H1 (cell line): ENCODE measurements around the gene BNC2. TPM values are rescaled to one million over a fixed set of nuclear protein-coding genes. Genes with fewer than 3 reads are reported as not detected.

Source experiments
- CTCF ChIP-seq, 3 experiments: IDR thresholded peaks; 1 replicate in 2 of 3; 2 replicates in 1 of 3; pipeline versions ENCODE4 v1.5.1 to v1.6.1; 2011; ENCODE audit warnings: low read length in 3 of 3, mild to moderate bottlenecking in 3 of 3, inconsistent platforms in 2 of 3, low read depth in 1 of 3, moderate library complexity in 1 of 3; ENCODE audit not compliant: insufficient read depth in 1 of 3; ENCODE audit errors: control extremely low read depth in 1 of 3
- RXRA ChIP-seq: IDR thresholded peaks from 2 replicates; pipeline ENCODE4 v1.6.1; 2011; ENCODE audit warnings: low read depth, mild to moderate bottlenecking, low read length, moderate library complexity; ENCODE audit not compliant: insufficient read depth
- TBP ChIP-seq: IDR thresholded peaks from 2 replicates; pipeline ENCODE4 v1.6.1; 2011; ENCODE audit warnings: low read depth, low read length, improper control_type of control experiment
- polyA plus RNA-seq, 7 experiments: library from polyadenylated mRNA; depleted of rRNA in 3 of 7; stranded (reverse) in 5 of 7; unstranded in 2 of 7; fragments of >200 nt in 5 of 7; fragments of 200-250 nt in 2 of 7; gene quantifications; 1 replicate in 5 of 7; 2 replicates in 1 of 7; 4 replicates in 1 of 7; pipeline versions ENCODE4 v1.2.1 to v1.2.3, GENCODE V29; 2011 to 2013; ENCODE audit warnings: missing spikeins in 2 of 7, mixed read lengths in 2 of 7
- total RNA-seq: library from RNA; stranded (reverse); fragmentation: NEBNext Ultra II Directional; extraction: Animal tissue kit (Norgen Biotek cat#: 25700); gene quantifications from 2 replicates; pipeline ENCODE4 v1.2.1, GENCODE V29; 2021

BNC2 gene
- total and polyA plus RNA-seq, 2 of the 8 experiments (the other 6 are each of a cell fraction or from before 2014, with no cell fraction given) = 16.0 to 26.8 TPM

- TF ChIP-seq CTCF (IDR thresholded peaks at IDR 0.05; ENCODE audit: control extremely low read depth in 1 of 3, insufficient read depth in 1 of 3, low read depth in 1 of 3, low read length in 3 of 3) (no peak), TBP (no peak), RXRA (no peak)
Observed at GRCh38 chr9:16461851-16462250, 408.6 kb downstream of the BNC2 start (continued).
